Hematopoietic multipotent progenitor cell treated with erythropoietin and hydrocortisone succinate and interleukin-3 and kit ligand, for 17 days (in vitro differentiated cells): ENCODE results near the gene ADD1.

ENCODE experiments used
- DNase-seq: peaks from one replicate; pipeline ENCODE4 v3.0.0-alpha.2; 2015; ENCODE audit warnings: low spot score

ADD1 gene

GRCh38 chr4:2843263-2843940 is at the start of gene ADD1:
TSS of gene ADD1 (plus strand) at chr4:2843844. CDS start at chr4:2875916, 32,072 bp downstream.
- peak; percentile 94 for DNase-seq

GRCh38 chr4:2794486-2795299 is 49.0 kb upstream of the ADD1 start:
- peak; percentile 51 for DNase-seq

GRCh38 chr4:2795300-2795892 is 48.2 kb upstream of the ADD1 start:
- DNase-seq, result no peak

- DNase-seq, result no peak
These were observed 47.5 kb upstream of the ADD1 start for GRCh38 chr4:2795893-2796848.

GRCh38 chr4:2796849-2797544 is 46.6 kb upstream of the ADD1 start:
- no peak for DNase-seq

GRCh38 chr4:2797545-2798305 is 45.9 kb upstream of the ADD1 start:
- peak; percentile 10 for DNase-seq

- DNase-seq, result peak; percentile 53
These were observed 45.0 kb upstream of the ADD1 start for GRCh38 chr4:2798399-2799223.

GRCh38 chr4:2799224-2799911 is 44.3 kb upstream of the ADD1 start:
- no peak for DNase-seq

- no peak for DNase-seq
These were observed 43.5 kb upstream of the ADD1 start for GRCh38 chr4:2799971-2800690.

- DNase-seq, result no peak
These were observed 42.7 kb upstream of the ADD1 start for GRCh38 chr4:2800691-2801596.

GRCh38 chr4:2802618-2803531 is 40.8 kb upstream of the ADD1 start:
- DNase-seq, result no peak

- DNase-seq, result no peak
These were observed 39.8 kb upstream of the ADD1 start for GRCh38 chr4:2803624-2804448.

- DNase-seq, result no peak
These were observed 39.1 kb upstream of the ADD1 start for GRCh38 chr4:2804449-2804972.

- no peak for DNase-seq
These were observed 38.6 kb upstream of the ADD1 start for GRCh38 chr4:2804973-2805501.
